Thyroid gland (tissue), 4 donors: ENCODE data around the gene ZNF205. TPM values are rescaled to one million over a fixed set of nuclear protein-coding genes. Genes with fewer than 3 reads are reported as not detected.
"Not testable (repeated sequence)": the region's sequence is repeated elsewhere in the genome, so short reads cannot be mapped to it uniquely, and the experiment has no call there.

Experiments
- DNase-seq, 2 donors: peaks; one replicate each; pipeline ENCODE4 v3.0.0-alpha.2; 2019
- H3K27ac ChIP-seq, 3 donors: fragments of 200-600 bp; sonication (generic); 1 replicate in 2 of 3; 2 replicates in 1 of 3; pipeline ENCODE4 v1.5.1; 2016 to 2019; ENCODE audit warnings: mild to moderate bottlenecking in 1 of 3, moderate library complexity in 1 of 3
- H3K27me3 ChIP-seq: fragments of 200-600 bp; sonication (generic); one replicate; pipeline ENCODE4 v1.5.1; 2019
- H3K36me3 ChIP-seq, 2 donors: fragments of 200-600 bp; sonication (generic); one replicate each; pipeline ENCODE4 v1.5.1; 2016 to 2019
- H3K4me1 ChIP-seq, 2 donors: fragments of 200-600 bp; sonication (generic); one replicate each; pipeline ENCODE4 v1.5.1; 2017 to 2019
- H3K4me3 ChIP-seq, 3 donors: fragments of 200-600 bp; sonication (generic); replicated peaks in 1 of 3; 1 replicate in 2 of 3; 2 replicates in 1 of 3; pipeline ENCODE4 v1.5.1; 2016; ENCODE audit warnings: mild to moderate bottlenecking in 1 of 3
- H3K9me3 ChIP-seq: fragments of 200-600 bp; sonication (generic); one replicate; pipeline ENCODE4 v1.5.1; 2017
- CTCF ChIP-seq, 6 experiments: fragments of 200-600 bp in 3 of 6; fragments of 450-650 bp in 3 of 6; sonication (generic) in 3 of 6; IDR thresholded peaks; one replicate each; pipeline ENCODE4 v1.5.1; 2016 to 2019; ENCODE audit warnings: antibody characterized with exemption in 6 of 6, mild to moderate bottlenecking in 2 of 6, inconsistent platforms in 1 of 6, moderate library complexity in 1 of 6
- POLR2A ChIP-seq, 2 donors: fragments of 450-650 bp; IDR thresholded peaks; one replicate each; pipeline ENCODE4 v1.6.1; 2017; ENCODE audit warnings: antibody characterized with exemption in 2 of 2, mild to moderate bottlenecking in 2 of 2, moderate library complexity in 1 of 2
- WGBS, 2 donors: methylation state at CpG; one replicate each; pipeline ENCODE4 v1.1.5; 2017; 5-methylcytosine and 5-hydroxymethylcytosine counted together
- intact Hi-C: fragments of 100-400 bp; cut with DNase I; formaldehyde crosslinking; loops from one replicate; pipeline ENCODE4 v1.15.1; 2023
- total RNA-seq, 4 donors: library from RNA; depleted of rRNA; stranded (reverse); fragments of >200 nt; gene quantifications; one replicate each; pipeline ENCODE4 v1.2.3, GENCODE V29; 2016

Gene ZNF205
- total RNA-seq, 4 donors from 2014 or later = 18.5 to 28.9 (median 19.6) TPM

- DNase-seq = no peak
- no peak for TF ChIP-seq POLR2A (IDR thresholded peaks at IDR 0.05)
- no peak for TF ChIP-seq CTCF (IDR thresholded peaks at IDR 0.05)
- no peak overlapping the region for H3K27ac ChIP-seq
- no peaks in the 10 kb centered on the region for H3K36me3 ChIP-seq
- intact Hi-C loops = no loop called here
- H3K4me3 ChIP-seq = no peak overlapping the region
- no peaks in the 10 kb centered on the region for H3K9me3 ChIP-seq
- H3K4me1 ChIP-seq = no peaks in the 10 kb centered on the region
- no peaks in the 10 kb centered on the region for H3K27me3 ChIP-seq
- 91 to 93% methylated on average over 17 of the region's 17 CpGs for WGBS, 2 donors
Measured at GRCh38 chr16:3080024-3080423, 32.4 kb upstream of the ZNF205 start.

GRCh38 chr16:3081957-3082356 lies 30.4 kb upstream of the ZNF205 start:
- H3K4me3 ChIP-seq, DNase-seq, intact Hi-C loops, H3K27me3 ChIP-seq, H3K9me3 ChIP-seq, H3K36me3 ChIP-seq, H3K27ac ChIP-seq, H3K4me1 ChIP-seq: not testable (repeated sequence)
- 94 to 96% methylated on average over 11 to 13 of the region's 13 CpGs for WGBS, 2 donors

- peaks cover 5 to 10% of the 10 kb centered on the region in 2 donors for H3K4me1 ChIP-seq
- H3K36me3 ChIP-seq, intact Hi-C loops, H3K4me3 ChIP-seq, H3K9me3 ChIP-seq, DNase-seq, H3K27ac ChIP-seq, H3K27me3 ChIP-seq: not testable (repeated sequence)
- WGBS, 2 donors = 92 to 97% methylated on average over 3 to 8 of the region's 8 CpGs
Measured at GRCh38 chr16:3083408-3083807, 29.0 kb upstream of the ZNF205 start.

GRCh38 chr16:3084491-3084890 lies 27.9 kb upstream of the ZNF205 start:
- no peak overlapping the region for H3K27ac ChIP-seq

GRCh38 chr16:3084969-3085670 lies 27.3 kb upstream of the ZNF205 start:
- WGBS, 2 donors = 88 to 92% methylated on average over 7 of the region's 7 CpGs
- TF ChIP-seq CTCF (IDR thresholded peaks at IDR 0.05) = no peak
- TF ChIP-seq POLR2A (IDR thresholded peaks at IDR 0.05) = no peak
- no peak overlapping the region for H3K4me3 ChIP-seq
- intact Hi-C loops = no loop called here
- no peak overlapping the region for H3K27ac ChIP-seq
- H3K4me1 ChIP-seq = peaks cover 7 to 17% of the 10 kb centered on the region in 2 donors
- no peaks in the 10 kb centered on the region for H3K36me3 ChIP-seq
- no peaks in the 10 kb centered on the region for H3K27me3 ChIP-seq
- no peaks in the 10 kb centered on the region for H3K9me3 ChIP-seq
- no peak for DNase-seq

More at GRCh38 chr16:3084491-3084890, 27.9 kb upstream of the ZNF205 start:
- Histone ChIP-seq H3K4me3 (no peak overlapping the region), H3K36me3 (no peaks in the 10 kb centered on the region), H3K9me3 (no peaks in the 10 kb centered on the region), H3K4me1 (peaks cover 7 to 17% of the 10 kb centered on the region in 2 donors), H3K27me3 (no peaks in the 10 kb centered on the region)
- intact Hi-C loops = no loop called here
- 84 to 89% methylated on average over 1 of the region's 1 CpG for WGBS, 2 donors
- TF ChIP-seq CTCF (IDR thresholded peaks at IDR 0.05) (no peak), POLR2A (IDR thresholded peaks at IDR 0.05) (no peak)
- no peak for DNase-seq

- Histone ChIP-seq H3K27ac (peak overlapping the region in 1 of 3 donors; percentile 44), H3K27me3 (no peaks in the 10 kb centered on the region), H3K4me3 (no peak overlapping the region), H3K36me3 (no peaks in the 10 kb centered on the region), H3K4me1 (peaks cover 7 to 17% of the 10 kb centered on the region in 2 donors), H3K9me3 (no peaks in the 10 kb centered on the region)
- intact Hi-C loops = no loop called here
- TF ChIP-seq CTCF (IDR thresholded peaks at IDR 0.05) = no peak
- TF ChIP-seq POLR2A (IDR thresholded peaks at IDR 0.05) = no peak
- no peak for DNase-seq
- 80 to 82% methylated on average over 17 of the region's 17 CpGs for WGBS, 2 donors
Measured at GRCh38 chr16:3085868-3086595, 26.4 kb upstream of the ZNF205 start.
